HL-60 (cell line): ENCODE data around the gene RPAP2.

Experiments
- DNase-seq, 2 experiments: peaks; one replicate each; pipeline ENCODE4 v3.0.0-alpha.2; 2010 to 2020; ENCODE audit warnings: low read depth in 1 of 2, low spot score in 1 of 2
- H3K27ac ChIP-seq: fragments of 250-450 bp; sonication (Bioruptor Pico); replicated peaks from 2 replicates; pipeline ENCODE4 v1.5.1; 2020; ENCODE audit warnings: mild to moderate bottlenecking, moderate library complexity
- H3K27me3 ChIP-seq: fragments of 250-450 bp; sonication (Bioruptor Pico); 2 replicates; pipeline ENCODE4 v1.5.1; 2021; ENCODE audit warnings: mild to moderate bottlenecking, moderate library complexity; ENCODE audit not compliant: insufficient read depth, poor library complexity, severe bottlenecking
- H3K4me3 ChIP-seq: replicated peaks from 2 replicates; pipeline ENCODE4 v1.5.1; 2011; ENCODE audit warnings: mild to moderate bottlenecking, control low read depth, low read length; ENCODE audit not compliant: insufficient read depth
- CTCF ChIP-seq: IDR thresholded peaks from one replicate; pipeline ENCODE4 v1.5.1; 2011; ENCODE audit warnings: low read length, control low read depth, inconsistent platforms; ENCODE audit not compliant: insufficient read depth
- GABPA ChIP-seq: IDR thresholded peaks from 2 replicates; pipeline ENCODE4 v1.6.1; 2012; ENCODE audit warnings: low read depth
- POLR2AphosphoS5 ChIP-seq: IDR thresholded peaks from 2 replicates; pipeline ENCODE4 v1.6.1; 2012; ENCODE audit warnings: low read depth
- REST ChIP-seq: IDR thresholded peaks from 2 replicates; pipeline ENCODE4 v1.6.1; 2012; ENCODE audit warnings: low read depth; ENCODE audit not compliant: insufficient replicate concordance
- SPI1 ChIP-seq: IDR thresholded peaks from 2 replicates; pipeline ENCODE4 v1.6.1; 2012; ENCODE audit warnings: low read depth, mild to moderate bottlenecking, borderline replicate concordance

The RPAP2 gene

GRCh38 chr1:92301021-92301420, 2.2 kb downstream of the RPAP2 start:
- TF ChIP-seq SPI1 (no peak), GABPA (no peak), CTCF (no peak), REST (no peak), POLR2AphosphoS5 (no peak)
- no peaks in the 10 kb centered on the region for H3K27me3 ChIP-seq
- peak overlapping the region; percentile 94 for H3K27ac ChIP-seq
- DNase-seq: no peak
- peak overlapping the region; percentile 92 for H3K4me3 ChIP-seq

GRCh38 chr1:92306020-92306419, 7.2 kb downstream of the RPAP2 start:
- peak in 1 of 2 experiments; percentile 30 for DNase-seq
- TF ChIP-seq REST (no peak), SPI1 (no peak), POLR2AphosphoS5 (no peak), CTCF (no peak), GABPA (no peak)
- no peak overlapping the region for H3K27ac ChIP-seq
- H3K4me3 ChIP-seq: no peak overlapping the region
- H3K27me3 ChIP-seq: no peaks in the 10 kb centered on the region

- no peak for DNase-seq
- Histone ChIP-seq H3K27me3 (no peaks in the 10 kb centered on the region), H3K4me3 (no peak overlapping the region), H3K27ac (no peak overlapping the region)
- no peak for TF ChIP-seq GABPA
- TF ChIP-seq POLR2AphosphoS5: no peak
- TF ChIP-seq REST: no peak
These were observed 9.1 kb downstream of the RPAP2 start for GRCh38 chr1:92307980-92308379.

GRCh38 chr1:92310185-92310597, 11.3 kb downstream of the RPAP2 start:
- Histone ChIP-seq H3K27me3 (no peaks in the 10 kb centered on the region), H3K4me3 (no peak overlapping the region), H3K27ac (peak overlapping the region; percentile 52)
- peak; percentile 30 for TF ChIP-seq CTCF
- TF ChIP-seq POLR2AphosphoS5: no peak
- DNase-seq: no peak
